ENCODE results near the gene SAPCD2.

Gene SAPCD2

GRCh38 chr9:137062384-137062783, 8.0 kb downstream of the SAPCD2 start:
- peaks cover 0 to 44% (median 36%) of the 10 kb centered on the region in 11 experiments; a peak in 17 of 22 replicates for H3K36me3 ChIP-seq
- H3K9me3 ChIP-seq (replicated peaks in 1 of 11): no peaks in the 10 kb centered on the region
- H3K4me3 ChIP-seq: no peak overlapping the region
- TF ChIP-seq Cebpa-rat (IDR thresholded peaks at IDR 0.05): no peak
- no peak overlapping the region for H3K27ac ChIP-seq
- peaks cover 0 to under 1% (median 0%) of the 10 kb centered on the region in 11 experiments; a peak in 1 of 22 replicates for H3K27me3 ChIP-seq
- H3K9ac ChIP-seq: no peak overlapping the region
- H4K20me1 ChIP-seq: peaks cover 0 to 47% (median 40%) of the 10 kb centered on the region in 11 experiments; a peak in 17 of 22 replicates
- H3K4me1 ChIP-seq: peaks cover 4 to 31% (median 14%) of the 10 kb centered on the region in 10 experiments; a peak in 18 of 20 replicates
- peak overlapping the region in 1 of 11 experiments; percentile 18; a peak in 3 of 22 replicates for H3K4me2 ChIP-seq

GRCh38 chr9:137058521-137059234, 11.7 kb downstream of the SAPCD2 start:
- H3K4me3 ChIP-seq: no peak overlapping the region
- H3K9ac ChIP-seq: no peak overlapping the region
- H3K9me3 ChIP-seq (replicated peaks in 1 of 11): no peaks in the 10 kb centered on the region
- H3K4me2 ChIP-seq: peak overlapping the region in 8 of 11 experiments; percentile 10 to 64 (median 36); a peak in 10 of 22 replicates
- H3K27ac ChIP-seq: no peak overlapping the region
- peaks cover 0 to 31% (median 8%) of the 10 kb centered on the region in 11 experiments; a peak in 13 of 22 replicates for H4K20me1 ChIP-seq
- H3K4me1 ChIP-seq: peaks cover 0 to 21% (median 10%) of the 10 kb centered on the region in 10 experiments; a peak in 17 of 20 replicates
- H3K36me3 ChIP-seq: peaks cover 0 to 14% (median 8%) of the 10 kb centered on the region in 11 experiments; a peak in 10 of 22 replicates
- no peak for TF ChIP-seq Cebpa-rat (IDR thresholded peaks at IDR 0.05)
- H3K27me3 ChIP-seq: peaks cover 22 to 36% (median 26%) of the 10 kb centered on the region in 11 experiments

GRCh38 chr9:137057545-137057944, 12.8 kb downstream of the SAPCD2 start:
- no peak overlapping the region for H3K4me3 ChIP-seq
- peaks cover 33 to 47% (median 38%) of the 10 kb centered on the region in 11 experiments for H3K27me3 ChIP-seq
- TF ChIP-seq Cebpa-rat (IDR thresholded peaks at IDR 0.05): no peak
- H3K9ac ChIP-seq: no peak overlapping the region
- H3K36me3 ChIP-seq: 0 out of 22 replicates have a peak, but pooled peaks cover 0 to 3% (median 0%) of the 10 kb centered on the region in 11 experiments
- no peak overlapping the region; a peak in 2 of 22 replicates for H3K4me2 ChIP-seq
- no peaks in the 10 kb centered on the region for H3K9me3 ChIP-seq (replicated peaks in 1 of 11)
- peaks cover 0 to 34% (median 11%) of the 10 kb centered on the region in 11 experiments; a peak in 8 of 22 replicates for H4K20me1 ChIP-seq
- peaks cover 0 to 29% (median 21%) of the 10 kb centered on the region in 10 experiments; a peak in 18 of 20 replicates for H3K4me1 ChIP-seq
- H3K27ac ChIP-seq: no peak overlapping the region

- Histone ChIP-seq H4K20me1 (peaks cover 0 to 41% (median 12%) of the 10 kb centered on the region in 11 experiments; a peak in 10 of 22 replicates), H3K36me3 (no peaks in the 10 kb centered on the region), H3K4me1 (peaks cover 0 to 31% (median 23%) of the 10 kb centered on the region in 10 experiments; a peak in 18 of 20 replicates), H3K27me3 (peaks cover 40 to 54% (median 44%) of the 10 kb centered on the region in 11 experiments), H3K4me2 (no peak overlapping the region), H3K9ac (no peak overlapping the region), H3K27ac (no peak overlapping the region), H3K4me3 (no peak overlapping the region), H3K9me3 (replicated peaks in 1 of 11) (no peaks in the 10 kb centered on the region)
- TF ChIP-seq Cebpa-rat (IDR thresholded peaks at IDR 0.05): no peak
These were observed 13.5 kb downstream of the SAPCD2 start for GRCh38 chr9:137056739-137057415.

GRCh38 chr9:137055385-137056364, 14.7 kb downstream of the SAPCD2 start:
- Histone ChIP-seq H3K9ac (no peak overlapping the region), H3K4me3 (no peak overlapping the region), H3K27ac (no peak overlapping the region)

GRCh38 chr9:137054932-137055384, 15.4 kb downstream of the SAPCD2 start:
- H3K36me3 ChIP-seq: no peaks in the 10 kb centered on the region
- peaks cover 0 to 31% (median 23%) of the 10 kb centered on the region in 10 experiments; a peak in 18 of 20 replicates for H3K4me1 ChIP-seq
- H4K20me1 ChIP-seq: peaks cover 0 to 60% (median 24%) of the 10 kb centered on the region in 11 experiments; a peak in 12 of 22 replicates
- no peak overlapping the region for H3K27ac ChIP-seq
- TF ChIP-seq Cebpa-rat (IDR thresholded peaks at IDR 0.05): no peak
- no peak overlapping the region for H3K4me3 ChIP-seq
- H3K9me3 ChIP-seq (replicated peaks in 1 of 11): no peaks in the 10 kb centered on the region
- no peak overlapping the region for H3K9ac ChIP-seq
- peaks cover 59 to 73% (median 64%) of the 10 kb centered on the region in 11 experiments for H3K27me3 ChIP-seq
- H3K4me2 ChIP-seq: no peak overlapping the region

More at GRCh38 chr9:137055385-137056364, 14.7 kb downstream of the SAPCD2 start:
- Histone ChIP-seq H3K27me3 (peaks cover 52 to 66% (median 56%) of the 10 kb centered on the region in 11 experiments), H3K9me3 (replicated peaks in 1 of 11) (no peaks in the 10 kb centered on the region), H3K4me2 (no peak overlapping the region), H4K20me1 (peaks cover 0 to 53% (median 16%) of the 10 kb centered on the region in 11 experiments; a peak in 12 of 22 replicates), H3K36me3 (no peaks in the 10 kb centered on the region), H3K4me1 (peaks cover 0 to 31% (median 23%) of the 10 kb centered on the region in 10 experiments; a peak in 18 of 20 replicates)
- no peak for TF ChIP-seq Cebpa-rat (IDR thresholded peaks at IDR 0.05)

- Histone ChIP-seq H3K4me2 (peak within 1 kb of the TSS; percentile 30 to 61 (median 39); a peak in 17 of 22 replicates), H3K4me3 (peak within 1 kb of the TSS in 4 of 10 experiments; percentile 23 to 32 (median 28); a peak in 2 of 20 replicates), H3K9me3 (replicated peaks in 1 of 11) (no peaks in the 10 kb centered on the region), H3K9ac (no peak within 1 kb of the TSS), H4K20me1 (peaks cover 0 to 67% (median 30%) of the 10 kb centered on the region in 11 experiments; a peak in 15 of 22 replicates), H3K27ac (no peak within 1 kb of the TSS), H3K4me1 (peaks cover 0 to 31% (median 23%) of the 10 kb centered on the region in 10 experiments; a peak in 19 of 20 replicates), H3K36me3 (no peaks in the 10 kb centered on the region), H3K27me3 (peaks cover 66 to 80% (median 71%) of the 10 kb centered on the region in 11 experiments)
- no peak for TF ChIP-seq Cebpa-rat (IDR thresholded peaks at IDR 0.05)
These were observed 16.1 kb downstream of the SAPCD2 start, which contains the start of gene ENTPD2 for GRCh38 chr9:137053944-137054931. Gene ENTPD2, minus strand, starts transcription at chr9:137054061. Its CDS starts 64 bp downstream, at chr9:137053997.

Data from BLaER1 treated with 17β-estradiol and CSF1 and Interleukin-3, amounts not matched to agents 10 nM and 100 nM (cell line).